ENCODE data around the gene CAPN12. TPM values are rescaled to one million over a fixed set of nuclear protein-coding genes. Genes with fewer than 3 reads are reported as not detected.

The CAPN12 gene
- total and polyA plus RNA-seq, 2 experiments from 2014 or later: 19.1 to 20.5 TPM

- TF ChIP-seq ETS1 (IDR thresholded peaks at IDR 0.05): no peak
- no peak for TF ChIP-seq CTCF (conservative IDR thresholded peaks at IDR 0.05; ENCODE audit: low read depth in 2 of 2)
- no peak for TF ChIP-seq EZH2 (IDR thresholded peaks at IDR 0.05; ENCODE audit: low read depth, unreplicated experiment)
- TF ChIP-seq ZNF331 (CRISPR knock-in tag; IDR thresholded peaks at IDR 0.05; ENCODE audit: low read depth): no peak
- no peak for TF ChIP-seq STAT1 (IDR thresholded peaks at IDR 0.05; ENCODE audit: unreplicated experiment)
- no peak for TF ChIP-seq NANOG (IDR thresholded peaks at IDR 0.05; ENCODE audit: borderline replicate concordance)
- TF ChIP-seq ZNF114 (CRISPR knock-in tag; IDR thresholded peaks at IDR 0.05): no peak
Observed at GRCh38 chr19:38697641-38698071, 46.6 kb downstream of the CAPN12 start (continued).

GRCh38 chr19:38697197-38697596 is 47.1 kb downstream of the CAPN12 start:
- H3K36me3 ChIP-seq (ENCODE audit: insufficient read depth): peaks cover 4% of the 10 kb centered on the region; the same call in 1 of the 2 replicates
- H3K9me3 Mint-ChIP-seq: no peaks in the 10 kb centered on the region
- peaks cover 32% of the 10 kb centered on the region for H3K27me3 Mint-ChIP-seq (ENCODE audit: insufficient read depth, low read depth, poor library complexity)
- H3K27ac ChIP-seq (ENCODE audit: low read depth): peak overlapping the region; percentile 74
- TF ChIP-seq CREB1 (CRISPR knock-in tag; IDR thresholded peaks at IDR 0.05; ENCODE audit: low read depth) (no peak), ZNF114 (CRISPR knock-in tag; IDR thresholded peaks at IDR 0.05) (no peak), EZH2phosphoT487 (IDR thresholded peaks at IDR 0.05; ENCODE audit: unreplicated experiment) (no peak), STAT1 (IDR thresholded peaks at IDR 0.05; ENCODE audit: unreplicated experiment) (no peak), ETS1 (IDR thresholded peaks at IDR 0.05) (no peak)
- H3K4me1 Mint-ChIP-seq: peaks cover 70% of the 10 kb centered on the region
- H3K79me2 ChIP-seq (replicated peaks; ENCODE audit: insufficient read depth): peaks cover 83% of the 10 kb centered on the region
- H2AFZ ChIP-seq: no peak overlapping the region
- 0 out of 2 replicates have a peak, but pooled peaks cover 11% of the 10 kb centered on the region for H3F3A ChIP-seq (replicated peaks; ENCODE audit: low read depth)
- H3K4me3 ChIP-seq: no peak overlapping the region
- H3K36me3 Mint-ChIP-seq (ENCODE audit: low read depth): peaks cover 46% of the 10 kb centered on the region
- no peaks in the 10 kb centered on the region for H3K27me3 ChIP-seq (ENCODE audit: insufficient read depth)
- no peak overlapping the region for H3K4me2 ChIP-seq
- no peak for DNase-seq (ENCODE audit: low spot score)
- peaks cover 30% of the 10 kb centered on the region for H4K20me1 ChIP-seq (replicated peaks; ENCODE audit: insufficient read depth)
- H3K4me1 ChIP-seq (ENCODE audit: insufficient read depth): peaks cover 37% of the 10 kb centered on the region
- no peak overlapping the region for H3K4me3 Mint-ChIP-seq
- no peaks in the 10 kb centered on the region for H3K9me2 ChIP-seq (ENCODE audit: insufficient read depth)
- no peak for ATAC-seq
- no peak overlapping the region for H3K27ac Mint-ChIP-seq

GRCh38 chr19:38696729-38697055 is 47.6 kb downstream of the CAPN12 start:
- H3K27ac Mint-ChIP-seq: no peak overlapping the region; the same call in 1 of the 2 replicates
- peaks cover 75% of the 10 kb centered on the region for H3K4me1 Mint-ChIP-seq
- Histone ChIP-seq H3K27me3 (ENCODE audit: insufficient read depth) (no peaks in the 10 kb centered on the region), H3K9me2 (ENCODE audit: insufficient read depth) (no peaks in the 10 kb centered on the region), H3K4me1 (ENCODE audit: insufficient read depth) (peaks cover 42% of the 10 kb centered on the region), H3K4me3 (no peak overlapping the region), H3K4me2 (no peak overlapping the region), H3K27ac (ENCODE audit: low read depth) (no peak overlapping the region), H2AFZ (no peak overlapping the region), H3K36me3 (ENCODE audit: insufficient read depth) (peaks cover 4% of the 10 kb centered on the region; the same call in 1 of the 2 replicates), H4K20me1 (replicated peaks; ENCODE audit: insufficient read depth) (peaks cover 30% of the 10 kb centered on the region), H3K79me2 (replicated peaks; ENCODE audit: insufficient read depth) (peaks cover 88% of the 10 kb centered on the region), H3F3A (replicated peaks; ENCODE audit: low read depth) (peaks cover 13% of the 10 kb centered on the region; the same call in 1 of the 2 replicates)
- H3K36me3 Mint-ChIP-seq (ENCODE audit: low read depth): peaks cover 44% of the 10 kb centered on the region
- no peak overlapping the region for H3K4me3 Mint-ChIP-seq
- no peaks in the 10 kb centered on the region for H3K9me3 Mint-ChIP-seq
- ATAC-seq: no peak
- peaks cover 32% of the 10 kb centered on the region for H3K27me3 Mint-ChIP-seq (ENCODE audit: insufficient read depth, low read depth, poor library complexity)
- DNase-seq (ENCODE audit: low spot score): no peak
- TF ChIP-seq CTCF (conservative IDR thresholded peaks at IDR 0.05; ENCODE audit: low read depth in 2 of 2): no peak
